GM21381 (cell line): Measurements from ENCODE around the gene HACD1.

Source experiments
- ATAC-seq: cut with Tn5 transposase; IDR thresholded peaks from one replicate; pipeline ENCODE4 v1.9.1; 2021; ENCODE audit warnings: mild to moderate bottlenecking, moderate library complexity; ENCODE audit not compliant: unreplicated experiment

The HACD1 gene, protein sequence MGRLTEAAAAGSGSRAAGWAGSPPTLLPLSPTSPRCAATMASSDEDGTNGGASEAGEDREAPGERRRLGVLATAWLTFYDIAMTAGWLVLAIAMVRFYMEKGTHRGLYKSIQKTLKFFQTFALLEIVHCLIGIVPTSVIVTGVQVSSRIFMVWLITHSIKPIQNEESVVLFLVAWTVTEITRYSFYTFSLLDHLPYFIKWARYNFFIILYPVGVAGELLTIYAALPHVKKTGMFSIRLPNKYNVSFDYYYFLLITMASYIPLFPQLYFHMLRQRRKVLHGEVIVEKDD

GRCh38 chr10:17617031-17617911 lies at the start of gene HACD1:
Gene HACD1, minus strand, starts transcription at chr10:17617374. Its CDS starts 35 bp downstream, at chr10:17617339.
- peak; percentile 67 for ATAC-seq

GRCh38 chr10:17665747-17666146 lies 48.6 kb upstream of the HACD1 start:
- no peak for ATAC-seq

DNA sequence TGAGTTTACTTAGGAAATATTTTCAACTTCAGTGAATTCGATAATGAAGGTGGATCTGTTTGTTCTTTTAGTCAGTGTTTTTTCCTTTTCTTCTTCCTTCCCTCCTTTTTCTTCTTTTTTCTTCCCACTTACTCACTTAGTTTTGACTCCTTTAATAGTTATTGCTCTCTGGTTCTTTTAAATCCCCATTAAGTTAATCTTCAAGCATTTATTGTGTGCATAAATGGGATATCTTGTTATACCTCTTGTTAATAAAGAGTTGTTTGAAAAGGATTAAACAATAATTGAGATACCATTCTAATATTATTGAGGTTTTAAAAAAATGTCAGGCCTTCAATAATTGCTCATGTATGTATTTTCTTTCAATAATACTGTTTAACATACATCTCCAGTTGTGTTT lies 46.3 kb upstream of the HACD1 start:
- ATAC-seq: no peak

- ATAC-seq: no peak
These were observed 45.3 kb upstream of the HACD1 start for GRCh38 chr10:17662193-17663138.

GRCh38 chr10:17661510-17661909 lies 44.3 kb upstream of the HACD1 start:
- ATAC-seq: no peak

DNA sequence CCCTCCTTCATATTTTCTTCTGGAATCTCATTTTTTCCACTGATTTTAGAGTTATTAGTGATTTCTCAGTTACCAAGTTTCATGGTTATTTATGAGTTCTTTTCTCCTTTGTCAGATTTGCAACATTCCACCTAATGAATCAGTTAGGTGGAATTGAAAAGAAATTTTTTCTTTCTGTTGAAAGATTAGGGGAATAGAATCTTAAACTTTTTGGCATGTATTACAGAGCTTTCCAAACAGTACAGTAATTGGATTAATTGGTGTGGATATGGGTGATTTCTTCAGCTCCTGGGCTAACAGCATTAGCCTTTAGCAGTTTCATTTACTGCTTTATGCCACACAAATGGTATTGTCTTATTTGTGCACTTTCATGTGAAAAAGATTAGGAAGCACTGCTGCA lies 43.7 kb upstream of the HACD1 start:
- ATAC-seq: no peak

GRCh38 chr10:17659365-17659764 lies 42.2 kb upstream of the HACD1 start:
- ATAC-seq: no peak

GRCh38 chr10:17657103-17657500 lies 39.9 kb upstream of the HACD1 start:
- ATAC-seq: no peak

DNA sequence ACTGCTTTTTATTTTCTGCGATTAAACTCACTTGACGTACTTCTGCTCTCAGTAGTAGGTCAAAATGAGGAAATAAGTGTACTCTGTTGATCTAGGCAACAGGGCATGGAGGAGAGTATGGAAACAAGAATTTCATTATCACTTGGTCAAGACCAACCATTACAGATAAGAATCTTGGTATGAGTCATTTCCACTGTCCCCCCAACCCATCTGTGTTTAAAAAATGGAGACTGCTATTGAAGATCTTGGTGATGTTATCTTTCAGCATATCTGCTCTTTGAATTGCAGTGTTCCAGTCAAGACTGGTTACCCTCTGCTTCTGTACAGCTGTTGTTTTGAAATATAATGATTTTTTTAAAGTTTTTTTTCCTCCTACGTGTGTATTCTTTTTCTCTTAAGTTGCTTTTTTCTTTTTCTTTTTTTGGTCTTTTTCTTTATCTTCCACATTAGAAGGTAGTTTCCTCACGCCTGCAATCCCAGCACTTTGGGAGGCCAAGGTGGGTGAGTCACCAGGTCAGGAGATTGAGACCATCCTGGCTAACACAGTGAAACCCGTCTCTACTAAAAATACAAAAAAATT lies 38.5 kb upstream of the HACD1 start:
- peak; percentile 90 for ATAC-seq

DNA sequence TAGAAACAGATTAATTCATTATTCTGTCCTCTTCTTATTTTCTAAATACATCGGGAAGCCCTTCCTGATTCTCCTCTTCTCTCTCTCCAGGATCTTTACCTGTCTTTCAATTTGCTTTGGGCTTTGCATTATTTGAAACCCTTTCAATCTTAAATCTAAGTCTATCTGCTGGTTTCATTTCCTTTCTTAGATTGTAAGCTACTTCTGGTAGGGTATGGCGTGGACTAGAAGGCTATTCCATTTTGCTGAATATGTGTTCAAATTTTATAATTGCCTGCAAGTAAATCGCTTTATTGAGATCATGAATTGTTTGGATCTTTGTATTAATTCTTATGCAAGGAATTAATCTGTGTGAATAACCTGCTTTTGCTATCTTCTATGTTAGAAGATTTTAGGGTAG lies 37.8 kb upstream of the HACD1 start:
- peak; percentile 27 for ATAC-seq

DNA sequence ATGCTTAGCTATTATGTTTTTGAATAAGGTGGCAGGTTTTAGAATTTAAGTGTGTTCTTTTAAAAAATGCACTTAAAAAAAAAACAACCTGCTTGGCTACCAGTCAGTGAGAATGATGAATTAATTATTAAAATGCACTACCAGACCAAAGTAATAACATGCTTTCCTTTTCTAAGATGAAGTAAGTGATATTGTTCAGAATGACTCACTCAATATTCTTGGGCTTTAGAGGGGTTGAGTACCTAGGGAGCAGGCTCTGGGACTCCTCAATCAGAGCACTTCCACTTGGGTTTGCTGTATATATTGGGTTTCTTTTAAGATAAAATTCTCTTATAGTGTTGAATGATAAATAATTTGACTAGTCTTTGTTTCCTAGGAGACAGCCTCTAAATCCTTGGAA lies 35.4 kb upstream of the HACD1 start:
- no peak for ATAC-seq

DNA sequence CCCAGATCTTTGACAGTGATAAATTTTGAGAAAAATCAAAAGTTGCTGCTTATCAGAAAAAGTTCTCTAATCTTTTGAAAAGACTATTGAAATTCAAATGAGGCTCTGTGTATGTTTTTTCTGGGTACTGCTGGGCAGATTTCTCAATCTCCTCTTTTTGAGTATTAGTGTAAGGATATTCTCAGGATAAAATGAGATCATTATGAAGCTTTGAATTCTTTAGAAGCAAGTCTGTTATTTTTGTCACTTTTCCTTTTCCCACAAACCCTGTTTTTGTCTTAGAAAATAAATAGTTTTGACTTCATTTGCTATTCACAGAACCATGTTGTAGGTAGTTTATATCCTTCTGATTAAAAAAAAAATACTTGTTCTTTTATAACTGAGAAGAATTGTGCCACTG lies 34.7 kb upstream of the HACD1 start:
- ATAC-seq: no peak

DNA sequence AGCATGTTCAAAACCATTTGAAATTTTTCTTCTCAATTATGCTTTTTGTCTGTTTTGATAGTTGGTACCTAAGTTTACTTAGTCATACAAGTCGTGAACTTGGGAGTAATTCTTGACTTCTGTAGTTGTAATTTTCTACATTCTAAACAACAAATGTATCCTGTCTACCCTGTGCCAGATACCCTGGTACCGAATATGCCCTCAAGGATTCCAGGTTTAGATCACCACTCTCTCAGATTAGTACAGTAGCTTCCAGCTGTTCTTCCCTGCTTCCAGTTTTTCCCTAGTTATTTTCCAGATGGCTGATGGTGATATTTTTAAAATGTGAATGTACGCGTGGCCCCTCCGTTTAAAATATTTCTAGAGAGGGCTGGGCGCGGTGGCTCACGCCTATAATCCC lies 33.2 kb upstream of the HACD1 start:
- no peak for ATAC-seq

GRCh38 chr10:17649836-17650235 lies 32.7 kb upstream of the HACD1 start:
- ATAC-seq: no peak

DNA sequence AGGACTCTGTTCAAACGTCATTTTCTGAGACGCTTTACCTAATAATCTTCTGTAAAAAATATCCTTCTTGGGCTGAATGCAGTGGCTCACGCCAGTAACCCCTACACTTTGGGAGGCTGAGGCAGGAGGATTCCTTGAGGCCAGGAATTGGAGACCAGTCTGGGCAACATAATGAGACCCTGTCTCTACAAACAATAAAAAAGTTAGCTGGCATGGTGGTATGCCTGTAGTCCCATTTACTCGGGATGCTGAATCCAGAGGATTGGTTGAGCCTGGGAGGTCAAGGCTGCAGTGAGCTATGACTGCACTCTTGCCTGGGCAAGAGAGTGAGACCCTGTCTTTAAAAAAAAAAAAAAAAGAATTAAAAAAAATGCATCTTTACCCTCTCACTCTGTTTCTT lies 31.9 kb upstream of the HACD1 start:
- ATAC-seq: no peak

GRCh38 chr10:17648243-17649035 lies 31.3 kb upstream of the HACD1 start:
- ATAC-seq: no peak

DNA sequence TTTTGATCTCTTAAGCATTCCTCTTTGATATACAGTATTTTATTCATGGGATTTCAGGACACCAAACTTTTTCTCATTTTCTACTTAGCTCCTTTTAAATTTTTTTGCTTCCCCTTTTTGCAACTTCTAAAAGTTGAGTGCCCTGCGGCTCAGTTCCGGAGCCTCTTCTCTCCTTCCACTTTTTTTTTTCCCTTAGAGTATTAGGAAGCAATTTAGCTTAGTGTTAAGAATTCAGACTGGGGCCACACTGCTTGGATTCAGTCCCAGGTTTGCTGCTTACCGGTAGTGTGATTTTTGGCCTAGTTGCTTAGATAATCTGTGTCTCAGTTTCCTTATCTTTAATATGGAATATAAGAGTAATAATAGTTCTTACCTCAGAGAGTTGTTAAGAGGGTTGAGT lies 30.2 kb upstream of the HACD1 start:
- ATAC-seq: no peak

DNA sequence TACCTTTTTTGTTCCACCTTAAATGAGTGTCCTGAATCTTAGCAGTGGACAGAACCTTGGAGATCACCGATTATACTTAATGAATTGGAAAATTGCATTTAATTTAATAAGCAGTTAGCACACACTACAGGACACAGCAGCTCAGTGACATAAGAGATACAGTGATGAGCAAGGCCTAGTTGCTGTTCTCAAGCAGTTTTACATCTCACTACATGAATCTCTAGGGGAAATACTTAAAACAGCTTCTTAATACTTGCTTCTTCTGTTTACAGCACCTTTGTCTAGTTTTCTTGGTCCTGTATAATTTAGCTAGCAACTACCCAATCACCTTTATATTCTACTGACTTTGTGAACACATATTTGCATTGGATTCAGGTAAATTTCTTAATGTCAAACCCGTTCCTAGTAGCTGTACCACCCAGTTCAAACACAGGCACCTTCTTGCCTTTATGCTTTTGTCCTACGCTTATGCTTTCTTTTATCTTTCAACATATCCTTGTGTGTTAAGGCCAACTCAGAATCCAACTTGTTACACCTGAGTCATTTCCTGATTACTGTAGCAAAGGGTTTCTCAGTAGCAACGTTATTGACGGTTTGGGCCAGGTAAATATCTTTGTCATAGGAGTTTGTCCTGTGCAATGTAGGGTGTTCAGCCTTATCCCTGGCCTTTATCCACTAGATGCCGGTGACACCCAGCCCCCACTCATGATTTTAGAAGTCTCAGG lies 28.6 kb upstream of the HACD1 start:
- ATAC-seq: no peak

DNA sequence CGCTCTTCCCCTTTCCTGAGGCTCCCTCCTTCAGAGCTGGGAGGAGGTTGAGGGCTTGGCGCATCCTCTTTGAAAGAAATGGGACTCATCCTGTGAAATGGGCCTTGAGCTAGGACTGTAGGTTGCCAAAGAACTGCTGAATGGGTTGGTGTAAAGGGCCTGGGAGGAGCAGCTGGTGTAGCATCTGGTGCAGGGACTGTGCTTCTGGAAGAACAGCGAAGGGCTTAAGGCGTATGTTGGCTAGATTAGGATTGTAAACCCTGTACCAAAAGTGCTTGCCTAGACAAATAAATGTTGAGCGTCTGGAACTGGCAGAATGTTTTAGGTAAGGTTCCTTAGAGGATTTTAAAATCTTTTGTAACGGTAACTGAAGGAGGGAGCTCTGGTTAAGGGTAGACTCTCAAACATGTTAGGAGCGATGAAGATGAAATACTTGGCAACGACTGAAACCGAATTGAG lies 27.3 kb upstream of the HACD1 start:
- peak; percentile 27 for ATAC-seq
